CD4-positive, alpha-beta T cell treated with Interleukin-15 for 1 hour (primary cell): Measurements from ENCODE around the gene CPNE6.
A peak's percentile ranks its signal among the peaks of the same experiment; 100 is the strongest.

ENCODE experiments used
- DNase-seq: peaks from one replicate; pipeline ENCODE4 v3.0.0-alpha.2; 2020

CPNE6 gene

GRCh38 chr14:24070285-24071143 is 848 bp upstream of the CPNE6 start:
- DNase-seq = no peak

GRCh38 chr14:24071836-24072430 is 571 bp downstream of the CPNE6 start:
- DNase-seq = no peak

- no peak for DNase-seq
These were observed 1.1 kb downstream of the CPNE6 start for GRCh38 chr14:24072436-24072835.

- DNase-seq = no peak
These were observed 1.8 kb downstream of the CPNE6 start for GRCh38 chr14:24072881-24073877.

- DNase-seq = no peak
These were observed 3.5 kb downstream of the CPNE6 start for GRCh38 chr14:24074625-24075484.

- no peak for DNase-seq
These were observed 4.3 kb downstream of the CPNE6 start for GRCh38 chr14:24075485-24076301.

- DNase-seq = no peak
These were observed 4.9 kb downstream of the CPNE6 start for GRCh38 chr14:24076302-24076601.

GRCh38 chr14:24077086-24077485 is 5.7 kb downstream of the CPNE6 start:
- no peak for DNase-seq

- DNase-seq = no peak
These were observed 6.8 kb downstream of the CPNE6 start for GRCh38 chr14:24078146-24078545.

GRCh38 chr14:24079491-24080141 is 8.3 kb downstream of the CPNE6 start:
- DNase-seq = no peak

GRCh38 chr14:24080142-24080530 is 8.8 kb downstream of the CPNE6 start:
- no peak for DNase-seq

- DNase-seq = peak; percentile 71
These were observed 9.8 kb downstream of the CPNE6 start for GRCh38 chr14:24080888-24081738.

- DNase-seq = no peak
These were observed 10.4 kb downstream of the CPNE6 start for GRCh38 chr14:24081739-24082211.

- DNase-seq = no peak
These were observed 11.2 kb downstream of the CPNE6 start for GRCh38 chr14:24082411-24083080.

- no peak for DNase-seq
These were observed 12.1 kb downstream of the CPNE6 start for GRCh38 chr14:24083462-24083861.

GRCh38 chr14:24084440-24084839 is 13.1 kb downstream of the CPNE6 start:
- no peak for DNase-seq

GRCh38 chr14:24085215-24085614 is 13.9 kb downstream of the CPNE6 start:
- DNase-seq = no peak

- DNase-seq = no peak
These were observed 15.0 kb downstream of the CPNE6 start for GRCh38 chr14:24086193-24086955.
